GM18951 (cell line): Measurements from ENCODE around the gene PLN.

Experiments used
- POLR2A ChIP-seq: IDR thresholded peaks from 4 replicates; pipeline ENCODE4 v1.6.1; 2011; ENCODE audit warnings: mild to moderate bottlenecking; ENCODE audit not compliant: insufficient read length, insufficient read depth; ENCODE audit errors: extremely low read depth
- in situ Hi-C: fragments of 300-500 bp; cut with MboI; formaldehyde crosslinking; loops from one replicate; pipeline ENCODE4 v1.12.0; 2022; ENCODE audit warnings: low sequenced_read_pairs, mixed read lengths, inconsistent platforms; ENCODE audit not compliant: unreplicated experiment

PLN gene

GRCh38 chr6:118522422-118522821 is 25.7 kb upstream of the PLN start:
- TF ChIP-seq POLR2A, result no peak
- in situ Hi-C loops, result loop anchor here (25.0 kb wide), 1 partner anchor 235 kb away; no protein-coding TSS in a partner anchor

GRCh38 chr6:118523216-118523615 is 24.9 kb upstream of the PLN start:
- no peak for TF ChIP-seq POLR2A
- in situ Hi-C loops, result loop anchor here (25.0 kb wide), 1 partner anchor 236 kb away; no protein-coding TSS in a partner anchor

- TF ChIP-seq POLR2A, result no peak
- in situ Hi-C loops, result loop anchor here (25.0 kb wide), 1 partner anchor 237 kb away; no protein-coding TSS in a partner anchor
Observed at GRCh38 chr6:118524686-118525085, 23.4 kb upstream of the PLN start.

- TF ChIP-seq POLR2A, result no peak
- in situ Hi-C loops, result no loop called here
Observed at GRCh38 chr6:118525913-118526780, 21.9 kb upstream of the PLN start.

GRCh38 chr6:118528129-118528528 is 20.0 kb upstream of the PLN start:
- no peak for TF ChIP-seq POLR2A
- in situ Hi-C loops, result no loop called here

GRCh38 chr6:118529756-118530155 is 18.3 kb upstream of the PLN start:
- no peak for TF ChIP-seq POLR2A
- in situ Hi-C loops, result no loop called here

GRCh38 chr6:118530942-118531341 is 17.2 kb upstream of the PLN start:
- no peak for TF ChIP-seq POLR2A
- in situ Hi-C loops, result no loop called here

GRCh38 chr6:118535176-118535844 is 12.8 kb upstream of the PLN start:
- no peak for TF ChIP-seq POLR2A
- in situ Hi-C loops, result no loop called here

GRCh38 chr6:118536478-118536877 is 11.6 kb upstream of the PLN start:
- in situ Hi-C loops, result no loop called here
- TF ChIP-seq POLR2A, result no peak

- in situ Hi-C loops, result no loop called here
- TF ChIP-seq POLR2A, result no peak
Observed at GRCh38 chr6:118537574-118537973, 10.5 kb upstream of the PLN start.

- no peak for TF ChIP-seq POLR2A
- in situ Hi-C loops, result no loop called here
Observed at GRCh38 chr6:118542184-118542952, 5.7 kb upstream of the PLN start.

GRCh38 chr6:118544105-118544504 is 4.0 kb upstream of the PLN start:
- no peak for TF ChIP-seq POLR2A
- in situ Hi-C loops, result no loop called here
